Kidney capillary endothelial cell (primary cell): ENCODE measurements around the gene CUX1.
"Not testable (repeated sequence)": the region's sequence is repeated elsewhere in the genome, so short reads cannot be mapped to it uniquely, and the experiment has no call there.

Source experiments
- DNase-seq: peaks from one replicate; pipeline ENCODE4 v3.0.0-alpha.2; 2018; ENCODE audit warnings: low spot score

The CUX1 gene

DNA sequence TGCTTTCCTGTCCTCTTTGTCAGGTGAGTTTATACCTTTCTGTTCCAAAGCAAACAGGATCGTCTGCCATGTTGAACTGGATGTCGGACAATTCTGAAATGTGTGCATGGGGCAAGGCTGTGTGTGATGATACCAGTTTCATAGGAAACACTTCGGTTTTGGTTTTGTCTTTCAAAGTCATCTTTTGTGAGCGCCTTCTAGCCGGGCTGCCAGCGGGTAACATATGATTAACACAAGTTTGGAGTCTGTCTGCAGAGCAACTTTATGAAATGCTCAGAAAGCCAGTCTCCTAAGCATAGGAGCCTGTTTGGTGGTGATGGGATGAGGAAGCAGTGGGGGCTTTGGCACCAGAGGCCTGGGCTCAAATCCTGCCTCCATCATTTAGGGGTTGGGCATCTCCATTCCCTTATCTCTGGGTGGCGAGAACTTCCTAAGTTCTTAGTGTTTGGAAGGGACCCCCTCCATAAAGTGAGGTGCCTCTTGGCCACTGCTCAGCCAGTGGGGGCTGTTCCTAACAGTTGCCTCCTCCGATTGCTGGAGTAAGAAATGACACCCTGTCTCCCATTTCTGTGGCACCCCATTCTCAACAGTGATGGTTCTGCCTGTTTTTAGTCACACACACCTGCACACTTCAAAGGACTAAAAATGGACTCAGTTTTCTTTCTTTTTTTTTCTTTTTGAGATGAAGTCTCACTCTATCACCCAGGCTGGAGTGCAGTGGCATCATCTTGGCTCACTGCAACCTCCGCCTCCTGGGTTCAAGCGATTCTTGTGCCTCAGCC lies 36.8 kb downstream of the CUX1 start:
- no peak for DNase-seq

DNA sequence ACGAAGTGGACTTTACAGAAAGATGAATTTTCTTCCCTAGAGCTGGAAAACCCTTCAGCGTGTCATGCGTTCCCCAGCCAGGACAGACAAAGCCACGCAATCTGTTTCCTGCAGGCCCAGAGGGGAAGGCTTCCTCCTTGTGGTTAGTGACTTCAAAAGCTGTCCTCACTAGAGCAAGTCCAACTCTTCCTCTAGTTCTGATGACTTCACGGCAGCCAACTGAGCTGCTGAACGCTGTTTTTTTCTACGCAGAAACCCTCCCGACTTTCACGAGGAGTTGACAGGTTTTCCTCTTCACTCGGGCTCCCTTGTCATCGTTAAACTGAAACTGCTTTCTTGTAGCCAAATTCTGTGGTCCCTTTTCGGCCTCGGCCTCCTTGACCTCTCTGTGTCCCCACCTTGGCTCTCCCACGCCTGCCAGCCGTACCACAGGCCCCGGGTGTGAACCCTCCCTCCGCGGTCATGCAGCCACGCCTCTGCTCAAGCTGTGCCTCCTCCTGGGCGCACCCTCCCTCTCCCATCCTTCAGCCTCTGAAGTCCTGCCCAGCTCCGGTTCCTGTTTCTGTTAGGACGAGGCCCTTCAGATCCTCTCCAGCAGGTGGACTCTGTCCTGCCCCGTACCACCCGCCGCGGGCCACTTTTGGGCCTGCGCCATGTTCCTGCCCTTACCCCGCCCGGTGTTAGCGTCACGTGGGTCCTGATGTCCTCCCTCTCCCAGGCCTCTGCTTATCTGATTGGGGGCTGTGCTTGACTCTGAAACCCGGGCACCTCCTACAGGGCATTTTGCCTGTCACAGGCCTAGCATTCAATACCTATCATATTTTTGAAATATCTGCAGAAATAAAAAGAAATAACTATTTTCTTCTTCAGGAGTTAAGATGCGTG lies 39.3 kb downstream of the CUX1 start:
- peak; percentile 87 for DNase-seq

DNA sequence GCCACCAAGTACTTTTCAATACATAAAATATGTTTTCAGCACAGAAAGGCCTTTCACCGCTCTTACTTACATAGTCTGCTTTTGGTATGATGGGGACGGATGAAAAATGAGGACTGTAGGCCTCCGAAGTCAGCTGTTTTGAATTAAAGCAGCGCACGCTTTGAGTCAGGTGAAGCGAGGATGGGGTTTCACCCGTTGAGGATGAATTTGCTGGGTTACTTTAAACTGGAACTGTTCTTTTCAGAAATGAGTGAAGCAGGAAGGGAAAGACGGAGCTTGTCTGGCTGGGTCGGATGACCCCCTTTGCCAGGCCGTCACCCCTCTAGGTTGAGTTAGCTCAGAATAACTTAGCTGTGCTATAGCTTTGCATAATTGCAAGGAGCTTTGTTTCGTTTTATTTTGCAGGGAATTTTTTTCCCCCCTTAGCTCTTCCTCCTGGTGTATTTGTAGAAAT lies 40.0 kb downstream of the CUX1 start:
- no peak for DNase-seq

DNA sequence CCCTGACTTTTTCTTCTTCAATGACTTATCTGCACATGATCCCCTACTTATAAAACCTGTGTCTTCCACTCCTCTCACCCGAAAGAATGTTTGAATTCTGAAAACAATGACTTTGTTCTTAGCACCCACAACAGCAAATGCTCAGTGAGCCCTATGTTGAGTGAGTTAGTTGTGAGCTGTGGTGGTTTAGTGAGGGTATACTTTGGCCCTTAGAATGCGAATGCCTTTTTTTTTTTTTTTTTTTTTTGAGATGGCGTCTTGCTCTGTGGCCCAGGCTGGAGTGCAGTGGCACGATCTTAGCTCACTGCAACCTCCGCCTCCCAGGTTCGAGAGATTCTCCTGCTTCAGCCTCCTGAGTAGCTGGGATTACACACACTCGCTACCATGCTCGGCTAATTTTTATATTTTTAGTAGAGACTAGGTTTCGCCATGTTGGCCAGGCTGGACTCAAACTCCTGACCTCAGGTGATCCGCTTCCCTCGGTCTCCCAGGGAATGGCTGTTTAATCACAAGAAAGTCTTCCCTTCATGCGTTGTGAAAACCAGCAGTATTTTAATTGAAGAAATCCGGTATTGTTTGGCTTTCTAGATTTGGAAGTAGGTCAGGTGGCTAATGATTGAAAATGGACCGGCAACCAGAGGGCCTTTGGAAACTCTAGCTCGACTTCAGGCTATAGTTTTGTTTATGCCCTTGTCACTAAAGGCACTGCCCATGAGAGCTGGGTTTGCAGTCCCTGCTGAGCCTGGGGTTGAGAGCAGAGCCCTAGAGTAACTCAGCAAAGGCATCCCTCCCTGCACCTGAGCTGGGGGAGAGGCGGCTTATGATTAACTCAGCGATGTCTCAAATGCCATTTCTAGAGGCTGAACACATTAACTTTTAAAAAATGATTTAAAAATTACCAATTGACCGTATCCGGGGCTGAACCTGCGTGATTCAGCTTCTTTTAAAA lies 41.3 kb downstream of the CUX1 start:
- DNase-seq, result no peak

DNA sequence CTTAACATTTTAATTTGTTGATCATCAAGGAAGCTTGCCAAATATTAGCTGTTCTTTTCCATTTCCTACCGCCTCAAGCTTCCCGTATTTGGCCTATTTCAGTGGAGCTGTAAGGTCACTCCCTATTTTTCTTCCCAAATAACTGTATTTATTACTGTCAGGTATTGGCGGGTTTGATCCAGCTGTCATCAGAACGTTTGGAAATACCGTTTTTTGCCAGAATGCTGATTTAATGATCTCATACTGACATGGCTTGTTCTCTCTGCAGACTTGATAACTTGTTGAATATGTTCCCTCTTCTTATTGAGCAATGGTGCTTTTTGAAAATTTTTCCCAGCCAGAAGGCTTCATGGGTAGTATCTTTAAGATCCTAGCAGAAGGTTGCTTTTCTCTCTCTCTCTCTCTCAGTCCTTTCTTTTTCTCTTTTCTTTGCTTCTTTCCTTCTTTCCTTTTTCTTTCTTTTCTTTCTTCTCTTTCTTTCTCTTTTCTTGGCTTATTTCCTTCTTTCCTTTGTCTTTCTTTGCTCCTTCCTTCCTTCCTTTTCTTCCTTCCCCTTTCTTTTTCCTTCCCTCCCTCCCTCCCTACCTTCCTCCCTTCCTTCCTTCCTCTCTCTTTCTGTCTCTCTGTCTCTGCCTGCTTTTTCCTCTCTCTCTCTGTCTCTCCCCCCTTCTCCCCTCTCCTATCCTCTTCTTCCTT lies 42.1 kb downstream of the CUX1 start:
- DNase-seq, result no peak

DNA sequence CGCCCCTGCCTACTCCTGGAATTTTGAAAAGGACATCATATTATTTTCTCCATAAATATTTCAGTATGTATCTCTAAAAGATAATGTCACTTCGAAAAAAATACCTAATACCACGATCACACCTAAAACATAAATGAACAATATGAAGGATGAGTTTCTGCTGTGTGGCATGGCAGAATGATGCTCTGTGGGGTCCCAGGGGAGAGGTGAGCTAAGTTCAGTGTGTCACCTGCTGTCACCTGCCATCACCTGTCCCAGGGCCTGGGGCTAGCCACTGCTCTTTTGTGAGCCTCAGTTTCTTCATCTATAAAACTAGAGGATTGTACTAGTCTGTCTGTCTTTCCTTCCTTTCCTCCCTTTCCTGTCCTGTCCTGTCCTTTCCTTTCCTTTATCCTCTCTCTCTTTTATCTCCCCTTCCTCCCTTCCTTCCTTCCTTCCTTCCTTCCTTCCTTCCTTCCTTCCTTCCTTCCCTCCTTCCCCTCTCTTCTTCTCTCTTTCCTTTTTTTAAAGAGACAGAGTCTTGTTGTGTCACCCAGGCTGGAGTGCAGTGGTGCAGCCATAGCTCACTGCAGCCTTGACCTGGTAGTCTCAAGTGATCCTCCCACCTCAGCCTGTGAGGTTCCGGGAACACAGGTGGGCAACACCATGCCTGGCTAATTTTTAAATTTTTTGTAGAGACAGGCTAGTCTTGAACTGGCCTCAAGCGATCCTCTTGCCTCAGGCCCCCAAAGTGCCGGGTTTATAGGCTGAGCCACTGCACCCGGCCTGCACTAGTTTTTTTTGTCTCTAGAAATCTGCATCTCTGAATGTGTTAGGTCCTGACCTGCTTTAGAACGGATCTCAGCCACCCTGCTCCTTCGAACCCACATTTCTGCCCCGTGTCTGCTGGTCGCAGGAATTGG lies 43.1 kb downstream of the CUX1 start:
- DNase-seq, result no peak

DNA sequence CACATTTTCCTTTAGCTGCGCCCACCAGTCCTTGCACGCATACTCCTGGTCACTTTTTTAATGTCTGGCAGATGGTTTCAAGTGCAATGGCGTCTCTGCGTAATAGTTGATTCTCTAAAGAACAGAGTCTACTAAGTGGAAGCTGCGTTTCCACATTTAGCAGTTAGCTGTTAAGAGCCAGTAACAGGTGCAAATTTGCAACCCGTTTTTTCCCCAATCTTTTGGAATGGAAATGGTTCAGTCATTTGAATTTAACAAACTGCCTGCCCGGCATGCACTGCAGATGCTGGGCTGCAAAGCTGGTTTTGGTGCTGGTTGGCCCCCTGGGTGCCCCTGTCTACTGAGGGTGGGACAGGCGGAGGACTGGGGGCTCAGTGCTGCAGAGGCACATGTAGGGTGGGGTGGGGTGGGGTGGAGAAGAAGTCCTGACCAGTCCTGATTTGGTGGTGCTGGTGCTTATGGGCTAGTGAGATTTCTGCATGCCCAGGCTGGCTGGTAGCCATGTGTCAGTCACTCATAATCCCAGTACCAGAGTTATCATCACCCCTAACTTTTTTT lies 43.9 kb downstream of the CUX1 start:
- no peak for DNase-seq

DNA sequence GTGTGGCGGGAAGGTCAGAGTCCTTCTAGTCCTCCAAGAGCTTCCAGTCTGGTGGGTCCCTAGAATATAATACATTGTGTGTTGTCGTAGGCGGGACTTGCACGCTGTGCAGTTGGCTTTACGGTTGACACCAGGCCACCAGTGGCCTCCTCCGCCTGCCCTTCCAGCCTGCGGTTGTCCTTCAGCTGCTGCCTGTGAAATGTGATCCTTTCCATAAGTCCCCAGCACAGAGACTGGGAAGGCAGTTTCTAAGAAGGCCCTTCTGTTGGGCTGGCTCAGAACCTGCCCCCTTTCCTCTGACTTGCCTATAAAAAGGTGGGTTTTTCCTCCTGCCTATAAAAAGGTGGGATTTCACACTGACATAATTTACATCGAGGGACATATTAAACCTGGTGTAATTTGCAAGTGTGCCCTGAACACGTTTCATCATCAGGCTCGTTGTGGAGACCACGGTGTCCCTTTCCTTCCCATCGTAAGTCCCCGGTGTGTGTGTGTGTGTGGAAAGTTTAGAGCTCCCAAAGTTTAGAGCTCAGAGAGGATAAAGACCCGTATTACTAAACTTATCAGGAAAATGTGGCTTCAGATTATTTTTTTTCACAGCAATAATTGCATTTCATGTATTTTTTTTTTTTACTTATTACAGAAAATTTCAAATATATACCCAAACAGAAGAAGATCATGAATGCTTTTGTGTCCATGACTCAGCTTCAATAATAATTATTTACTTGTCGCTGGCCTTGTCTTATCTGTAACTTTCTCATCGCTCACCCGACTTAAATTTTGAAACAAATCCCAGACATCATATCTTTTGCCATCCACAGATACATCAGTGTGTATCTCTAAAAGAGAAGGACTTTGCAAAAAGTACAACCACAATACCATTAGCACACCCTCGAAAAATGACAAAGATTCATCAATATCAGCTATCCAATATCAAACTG lies 45.1 kb downstream of the CUX1 start:
- no peak for DNase-seq

DNA sequence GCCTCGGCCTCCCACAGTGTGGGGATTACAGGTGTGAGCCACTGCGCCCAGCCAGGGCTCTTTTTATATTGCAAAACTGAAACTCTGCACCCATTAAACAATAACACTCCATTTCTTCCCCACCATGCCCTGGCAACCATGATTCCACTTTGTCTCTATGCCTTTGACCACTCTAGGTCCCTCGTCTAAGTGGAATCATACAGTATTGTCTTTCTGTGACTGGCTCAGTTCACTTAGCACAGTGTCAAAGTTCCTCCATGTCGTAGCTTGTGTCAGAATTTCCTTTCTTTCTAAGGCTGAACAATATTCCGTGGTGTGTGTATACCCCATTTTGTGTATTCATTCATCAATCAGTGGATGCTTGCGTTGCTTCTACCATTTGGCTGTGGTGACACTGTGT lies 46.2 kb downstream of the CUX1 start:
- DNase-seq, result no peak

DNA sequence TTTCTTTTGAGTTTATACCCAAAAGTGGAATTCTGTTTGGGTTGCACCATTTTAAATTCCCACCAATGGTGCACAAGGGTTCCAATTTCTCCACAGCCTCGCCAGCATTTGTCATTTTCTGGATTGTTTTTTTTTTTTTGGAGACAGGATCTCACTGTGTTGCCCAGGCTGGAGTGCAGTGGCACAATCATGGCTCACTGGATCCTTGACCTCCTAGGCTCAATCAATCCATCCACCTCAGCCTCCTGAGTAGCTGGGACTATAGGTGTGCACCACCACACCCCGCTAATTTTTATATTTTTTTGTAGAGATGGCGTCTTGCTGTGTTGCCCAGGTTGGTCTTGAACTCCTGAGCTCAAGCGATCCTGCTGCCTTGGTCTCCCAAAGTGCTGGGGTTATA lies 46.6 kb downstream of the CUX1 start:
- DNase-seq, result no peak

DNA sequence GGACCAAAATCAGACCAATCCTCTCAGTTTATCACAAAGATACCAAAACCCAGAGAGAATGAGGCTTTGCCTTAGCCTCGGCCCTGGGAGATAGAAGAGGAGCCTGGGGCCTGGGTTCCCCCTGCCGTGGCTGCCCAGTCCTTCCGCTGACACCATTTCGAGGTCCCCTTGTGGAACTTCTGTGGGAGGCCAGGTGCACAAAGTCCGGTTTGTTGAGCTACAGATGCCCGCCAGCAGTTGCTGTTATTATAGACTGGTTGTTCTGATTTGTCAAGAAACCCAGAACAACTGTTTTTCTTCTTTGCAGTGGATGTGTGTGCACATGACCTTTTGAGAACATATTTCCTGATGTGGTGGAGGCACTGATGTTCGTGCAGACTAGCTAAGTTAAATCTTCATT lies 47.6 kb downstream of the CUX1 start:
- no peak for DNase-seq

DNA sequence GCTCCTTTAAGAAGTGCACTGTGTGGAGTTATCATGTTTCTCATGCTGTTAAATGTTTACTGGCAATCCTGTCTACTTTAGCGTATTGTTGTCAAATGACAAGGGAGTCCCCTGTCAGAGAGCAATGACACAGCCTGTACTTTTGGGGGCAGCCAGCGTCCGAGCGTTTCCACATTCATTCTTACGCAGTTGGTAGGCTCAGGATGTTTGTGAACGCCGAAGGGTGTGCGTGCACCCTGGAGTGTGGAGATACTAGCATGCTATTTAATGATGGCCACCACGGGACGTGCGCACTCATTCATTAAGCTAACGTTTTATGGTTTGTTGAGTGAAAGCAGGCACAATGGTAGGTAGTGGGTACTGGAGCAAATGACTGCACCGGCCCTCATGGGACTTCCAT lies 48.0 kb downstream of the CUX1 start:
- DNase-seq, result no peak

DNA sequence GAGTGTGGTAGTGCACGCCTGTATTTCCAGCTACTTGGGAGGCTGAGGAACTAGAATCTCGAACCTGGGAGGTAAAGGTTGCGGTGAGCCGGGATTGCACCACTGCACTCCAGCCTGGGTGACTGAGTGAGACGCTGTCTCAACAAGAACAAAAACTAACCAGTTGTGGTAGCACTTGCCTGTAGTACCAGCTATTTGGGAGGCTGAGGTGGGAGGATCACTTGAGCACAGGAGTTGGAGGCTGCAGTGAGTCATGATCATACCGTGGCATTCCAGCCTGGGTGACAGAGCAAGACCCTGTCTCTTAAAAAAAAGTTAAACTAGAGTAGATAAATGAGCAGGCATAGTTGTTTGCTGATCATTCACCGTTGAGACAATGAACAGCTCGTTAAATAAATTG lies 48.9 kb downstream of the CUX1 start:
- no peak for DNase-seq

DNA sequence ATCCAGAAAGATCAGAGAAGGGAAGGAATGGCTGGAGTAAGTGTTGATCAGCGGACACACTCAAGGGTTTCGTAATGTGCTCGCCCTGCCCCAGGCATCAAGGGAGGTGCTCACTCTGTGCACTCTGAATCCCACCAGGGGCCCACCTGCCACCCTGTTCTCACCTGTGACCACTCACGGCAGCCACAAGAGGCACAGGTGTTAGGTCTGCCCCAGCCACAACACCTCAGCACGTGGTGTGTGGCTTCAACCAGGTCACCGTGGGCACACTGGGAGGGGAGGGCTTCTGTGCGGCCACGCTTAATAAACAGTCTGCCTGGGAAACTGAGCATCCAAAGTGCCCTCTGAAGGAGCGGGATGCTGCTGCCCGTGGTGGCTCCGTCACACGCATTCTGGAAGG lies 49.8 kb downstream of the CUX1 start:
- DNase-seq, result no peak

DNA sequence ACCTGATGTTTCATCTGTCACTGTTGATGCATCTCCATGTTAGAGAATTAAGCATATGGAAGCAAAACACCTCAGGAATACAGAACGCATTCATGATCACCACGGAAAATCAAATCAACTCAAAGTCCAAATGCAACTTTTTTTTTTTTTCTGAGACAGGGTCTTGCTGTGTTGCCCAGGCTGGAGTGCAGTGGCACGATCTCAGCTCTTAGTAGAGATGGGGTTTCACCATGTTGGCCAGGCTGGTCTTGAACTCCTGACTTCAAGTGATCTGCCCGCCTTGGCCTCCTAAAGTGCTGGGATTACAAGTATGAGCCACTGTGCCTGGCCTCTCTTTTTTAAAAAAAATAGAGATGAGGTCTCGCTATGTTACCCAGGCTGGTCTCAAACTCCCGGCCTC lies 50.3 kb downstream of the CUX1 start:
- DNase-seq, result not testable (repeated sequence)

DNA sequence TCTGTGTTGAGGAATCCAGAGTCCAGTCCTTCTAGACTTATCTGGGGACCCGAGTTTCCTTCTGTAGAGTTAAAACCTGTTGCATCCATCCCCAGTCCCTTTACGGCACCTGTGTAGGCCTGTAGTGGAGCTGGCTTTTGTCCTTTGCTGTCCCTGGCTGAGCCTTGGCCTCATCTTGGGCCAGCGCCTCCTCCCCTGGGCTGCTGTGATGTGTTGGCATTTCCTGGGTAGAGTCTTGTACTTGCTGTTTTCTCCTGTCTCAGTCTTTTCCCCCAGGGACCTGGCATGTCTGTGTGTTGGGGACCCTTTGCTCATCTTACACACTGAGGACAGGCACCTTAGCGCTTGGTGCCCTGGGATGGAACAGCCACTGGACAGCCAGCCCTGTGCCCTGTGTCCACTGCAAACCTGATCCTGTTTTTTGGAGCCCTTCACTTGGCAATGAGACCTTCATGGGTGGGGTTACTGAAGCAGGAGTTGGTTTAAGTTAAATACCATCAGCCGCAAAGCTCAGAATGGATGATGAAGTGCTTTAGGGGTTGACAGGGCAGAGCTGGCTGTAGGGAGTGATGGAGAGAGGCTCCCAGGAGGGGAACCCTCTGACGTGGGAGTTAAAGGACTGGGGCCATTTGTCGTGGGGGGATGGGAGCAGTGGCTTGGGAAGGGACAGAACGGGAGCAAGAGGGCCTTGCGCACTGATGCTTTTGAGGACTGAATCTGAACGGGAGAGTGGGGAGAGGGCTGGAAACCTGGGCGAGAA lies 50.9 kb downstream of the CUX1 start:
- no peak for DNase-seq

DNA sequence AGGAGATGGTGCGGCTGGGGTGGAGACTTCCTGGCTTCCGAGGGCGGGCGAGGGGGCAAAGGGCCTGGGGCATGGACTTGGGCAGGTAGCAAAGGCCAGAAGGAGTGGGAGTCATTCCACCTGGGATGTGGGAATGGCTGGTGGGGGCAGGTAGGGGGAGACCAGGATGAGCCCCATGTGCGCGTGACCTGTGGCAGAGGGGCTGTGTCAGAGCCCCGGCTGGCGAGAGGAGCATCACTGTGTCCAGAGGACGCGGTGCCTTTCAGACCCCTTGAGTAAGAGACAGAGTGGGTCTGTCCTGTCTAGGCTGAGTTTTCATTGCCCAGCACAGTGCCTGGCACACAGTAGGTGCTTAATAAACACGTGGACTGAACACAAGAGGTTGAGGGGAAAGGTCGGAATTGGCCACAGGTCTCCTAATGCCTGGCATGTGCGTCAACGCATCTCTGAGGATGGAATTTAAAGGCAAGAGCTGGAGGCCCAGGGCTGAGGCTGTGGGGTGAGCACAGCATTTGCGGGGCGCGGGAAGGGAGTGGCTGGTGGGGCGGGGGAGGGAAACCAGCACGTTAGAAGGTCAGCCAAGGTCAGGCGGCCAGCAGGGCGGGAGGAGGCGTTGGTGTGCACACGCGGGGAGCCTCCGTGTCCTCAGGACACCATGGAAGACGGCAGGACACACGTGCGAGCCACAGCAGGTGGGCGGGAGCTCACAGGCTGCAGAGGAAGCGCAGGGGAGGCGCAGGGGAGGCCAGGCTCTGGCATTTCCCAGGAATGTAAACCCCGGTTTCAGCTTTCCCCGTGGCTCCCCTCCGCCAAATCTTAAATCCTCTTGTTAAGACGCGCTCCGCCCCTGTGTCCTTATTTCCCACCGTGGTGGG lies 51.8 kb downstream of the CUX1 start:
- DNase-seq, result no peak
